Dedifferentiated amniotic fluid mesenchymal stem cell (primary cell): ENCODE results near the gene DRD4.
"Not testable (repeated sequence)": the region's sequence is repeated elsewhere in the genome, so short reads cannot be mapped to it uniquely, and the experiment has no call there.

Experiments used
- DNase-seq: peaks from one replicate; pipeline ENCODE4 v3.0.0-alpha.2; 2016; ENCODE audit errors: extremely low spot score

The DRD4 gene

DNA sequence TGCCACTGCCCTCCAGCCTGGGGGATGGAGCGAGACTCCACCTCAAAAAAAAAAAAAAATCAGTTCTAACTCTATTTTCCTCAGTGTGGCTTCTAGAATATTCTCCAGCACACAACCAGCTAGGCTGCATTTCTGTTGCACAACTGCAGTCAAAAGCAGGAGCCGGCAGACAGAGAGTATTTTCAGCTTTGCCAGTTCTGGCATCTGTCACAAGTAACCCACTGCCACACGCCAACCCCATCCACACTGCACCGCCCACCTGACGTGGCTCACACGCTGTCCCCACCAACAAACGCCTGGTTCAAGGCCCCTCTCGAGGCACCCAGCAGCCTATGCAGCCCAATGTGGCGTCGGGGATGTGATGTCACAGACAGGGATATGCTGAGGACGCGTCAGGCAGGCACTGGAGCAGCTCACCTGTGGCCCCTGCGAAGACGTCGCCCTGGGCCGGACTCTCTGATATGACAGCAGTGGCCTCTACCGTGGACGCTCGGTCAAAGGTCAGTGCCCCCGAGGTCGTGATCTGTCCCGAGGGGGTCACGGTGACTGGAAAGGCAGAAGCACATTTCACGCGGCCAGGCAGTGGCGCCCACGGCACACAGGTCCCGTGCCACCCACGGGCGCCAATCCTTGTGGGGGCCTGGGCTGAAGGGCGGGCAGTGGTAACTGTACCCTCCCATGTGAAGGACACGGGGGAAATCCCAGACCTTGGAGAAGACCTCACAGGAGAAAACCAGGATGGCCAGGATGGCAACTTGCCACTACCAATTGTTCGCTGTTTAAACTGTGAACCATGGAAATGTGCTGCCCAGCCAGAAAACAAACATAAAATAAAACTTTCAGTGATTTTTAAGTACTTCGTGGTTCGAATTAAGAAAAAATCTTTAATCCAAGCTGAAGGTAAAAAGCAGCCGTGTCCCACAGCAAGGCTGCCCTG, 42.5 kb downstream of the DRD4 start:
- no peak for DNase-seq

DNA sequence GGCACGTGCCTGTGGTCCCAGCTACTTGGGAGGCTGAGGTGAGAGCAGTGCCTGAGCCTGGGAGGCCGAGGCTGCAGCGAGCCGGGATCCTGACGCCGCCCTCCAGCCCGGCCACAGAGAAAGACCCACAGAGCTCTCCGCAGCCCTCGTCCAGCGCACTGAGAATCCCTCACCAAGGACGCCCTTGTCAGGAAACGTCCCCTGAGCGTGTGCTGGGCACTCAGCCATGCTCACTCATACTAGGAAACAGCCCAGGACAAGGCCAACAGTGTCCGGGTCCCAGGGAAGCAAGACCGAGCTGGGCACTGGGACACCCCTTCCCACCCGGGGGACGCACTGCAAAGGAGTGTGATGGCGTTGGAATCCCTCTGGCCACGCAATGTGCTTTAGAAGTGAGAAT, 43.4 kb downstream of the DRD4 start:
- no peak for DNase-seq

DNA sequence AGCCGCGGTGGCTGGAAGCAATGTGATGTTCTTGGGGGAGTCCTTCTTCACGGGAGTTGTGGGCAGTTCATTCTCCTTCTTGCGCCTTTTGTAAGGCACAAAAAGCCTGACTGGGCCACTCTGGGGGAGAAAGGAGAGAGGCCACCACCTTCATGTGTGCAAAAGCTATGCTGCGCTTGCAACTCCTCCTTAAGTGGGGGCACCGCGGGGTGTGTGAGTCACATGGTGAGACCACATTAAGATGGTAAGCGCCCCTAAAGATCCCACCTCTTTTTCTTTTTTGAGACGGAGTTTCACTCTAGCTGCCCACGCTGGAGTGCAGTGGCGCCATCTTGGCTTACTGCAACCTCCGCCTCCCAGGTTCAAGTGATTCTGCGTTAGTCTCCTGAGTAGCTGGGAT, 43.9 kb downstream of the DRD4 start:
- DNase-seq: no peak

DNA sequence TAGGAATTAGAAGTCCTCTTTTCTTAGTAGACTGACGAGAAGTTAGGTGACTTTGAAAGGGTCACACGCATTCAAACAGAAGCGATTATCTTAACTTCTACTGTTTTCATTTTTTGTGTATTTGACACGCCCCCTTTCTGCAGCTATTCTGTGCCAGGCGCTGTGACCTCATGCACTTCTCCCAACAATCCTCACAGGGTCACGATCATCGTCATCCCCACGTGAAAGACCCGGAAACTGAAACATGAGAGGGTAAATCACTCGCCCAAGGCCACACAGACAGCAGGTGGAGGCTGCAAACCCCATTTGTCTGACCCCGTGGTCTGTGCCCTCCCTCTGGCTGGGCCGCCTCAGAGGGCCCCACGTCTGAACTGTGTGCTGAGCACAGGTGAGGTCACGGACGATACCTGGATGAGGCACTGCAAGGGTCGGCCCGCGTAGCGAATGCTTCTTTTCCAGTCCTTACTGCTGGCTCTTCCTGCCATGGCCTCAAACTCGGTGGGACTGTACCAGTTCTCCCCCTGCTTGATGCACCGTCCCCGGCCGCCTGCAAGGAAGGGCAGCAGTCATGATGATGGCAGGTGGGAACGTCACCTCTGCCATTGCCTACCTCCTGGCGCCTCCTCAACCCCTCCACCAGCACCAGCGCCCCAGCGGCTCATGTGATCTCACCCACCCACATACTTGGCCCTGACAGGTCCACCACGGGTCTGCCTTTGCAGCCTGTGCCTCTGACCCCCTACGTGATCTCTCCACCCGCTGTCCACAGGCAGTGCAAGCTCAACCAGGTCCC, 49.6 kb downstream of the DRD4 start:
- no peak for DNase-seq

DNA sequence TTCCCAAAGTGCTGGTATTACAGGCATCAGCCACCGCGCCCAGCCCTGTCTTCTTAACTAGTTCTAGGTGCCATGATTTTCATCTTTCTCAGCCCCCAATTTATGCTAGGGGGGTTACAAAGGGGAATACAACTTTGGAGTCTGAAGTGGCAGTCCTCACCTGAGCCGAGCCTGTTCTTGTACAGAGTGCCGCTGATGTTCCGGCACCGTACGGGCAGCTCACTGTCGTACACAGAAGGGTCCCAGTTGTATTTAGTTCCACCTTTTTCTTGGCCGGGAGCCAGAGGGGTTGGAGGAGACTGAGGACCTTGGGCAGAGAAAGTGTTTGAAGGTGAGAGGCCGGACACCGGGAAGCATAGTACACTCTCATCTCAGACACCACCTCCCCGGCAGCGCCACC, 50.7 kb downstream of the DRD4 start:
- no peak for DNase-seq

DNA sequence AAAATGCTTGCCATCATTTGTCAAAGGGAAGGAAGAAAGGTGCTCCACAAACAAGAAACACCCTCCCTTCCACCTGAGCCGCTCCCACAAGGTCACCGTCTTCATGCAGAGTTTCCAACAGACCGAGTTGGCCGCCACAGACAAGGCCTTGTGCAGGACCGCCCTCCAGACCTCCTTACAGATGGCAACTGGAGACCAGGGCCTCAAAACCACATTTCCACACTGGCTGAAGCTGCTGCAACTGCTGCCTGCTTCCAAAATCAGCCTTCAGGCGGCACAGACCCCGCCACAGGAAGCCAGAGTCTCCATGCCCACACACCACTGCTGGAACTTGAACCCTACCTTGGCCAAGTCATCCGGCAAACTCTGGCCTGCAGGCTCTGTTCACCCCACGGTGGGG, 51.6 kb downstream of the DRD4 start:
- no peak for DNase-seq

DNA sequence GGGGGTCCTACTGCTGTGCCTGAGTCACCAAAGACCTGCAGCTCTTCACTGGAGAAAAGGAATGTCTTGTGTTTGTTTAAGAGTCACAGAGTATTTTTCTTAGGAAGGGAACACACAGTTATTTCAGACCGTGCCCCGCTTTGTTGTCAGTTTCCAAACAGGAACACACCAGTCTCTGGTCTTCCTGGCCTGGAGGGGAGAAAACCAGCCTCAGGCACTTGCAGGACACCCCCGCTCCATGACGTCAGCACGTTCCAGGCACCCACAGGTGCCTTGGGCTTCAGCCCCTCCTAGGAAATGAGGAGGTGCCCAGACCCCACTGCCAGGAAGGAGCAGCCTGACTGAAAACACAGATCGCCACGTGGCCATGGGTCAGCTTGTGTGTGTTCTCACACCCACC, 52.6 kb downstream of the DRD4 start:
- DNase-seq: no peak

DNA sequence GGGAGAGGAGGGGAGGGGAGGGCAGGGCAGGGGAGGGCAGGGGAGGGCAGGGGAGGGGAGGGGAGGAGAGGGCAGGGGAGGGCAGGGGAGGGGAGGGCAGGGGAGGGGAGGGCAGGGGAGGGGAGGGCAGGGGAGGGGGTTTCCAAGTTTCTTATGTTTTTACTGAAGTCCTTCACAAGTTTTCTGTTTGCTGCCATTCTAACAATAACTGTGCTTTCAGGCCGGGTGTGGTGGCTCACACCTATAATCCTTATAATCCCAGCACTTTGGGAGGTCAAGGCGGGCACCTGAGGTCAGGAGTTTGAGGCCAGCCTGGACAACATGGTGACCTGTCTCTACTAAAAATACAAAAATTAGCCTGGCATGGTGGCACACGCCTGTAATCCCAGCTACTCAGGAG, 53.2 kb downstream of the DRD4 start:
- DNase-seq: not testable (repeated sequence)
